ENCODE results near the gene SNX20. TPM values are rescaled to one million over a fixed set of nuclear protein-coding genes. Genes with fewer than 3 reads are reported as not detected.

SNX20 gene
- total RNA-seq, 1 experiment from 2014 or later = not detected

GRCh38 chr16:50665128-50665878 lies 15.8 kb downstream of the SNX20 start:
- peak overlapping the region; percentile 92 for H2AFZ ChIP-seq (ENCODE audit: low read length)
- no peak overlapping the region for H2BK120ac ChIP-seq (ENCODE audit: low read depth, low read length, poor library complexity, severe bottlenecking)
- Mint-ChIP-seq H3K27ac (no peak overlapping the region), H3K4me3 (peak overlapping the region; percentile 61 to 73), H3K36me3 (ENCODE audit: insufficient read depth in 1 of 3, low read depth in 3 of 3) (peaks cover 0 to 2% (median 0%) of the 10 kb centered on the region in 3 experiments; a peak in 2 of 7 replicates), H3K4me1 (peaks cover 7 to 20% of the 10 kb centered on the region in 2 experiments; a peak in 3 of 4 replicates), H3K9me3 (peaks cover 0 to 5% of the 10 kb centered on the region in 2 experiments; a peak in 3 of 5 replicates), H3K27me3 (ENCODE audit: low read depth) (peaks cover 10% of the 10 kb centered on the region)
- peaks cover 7% of the 10 kb centered on the region for H3K23me2 ChIP-seq (ENCODE audit: insufficient read length, low read depth, low read length, poor library complexity, severe bottlenecking)
- H3K18ac ChIP-seq (ENCODE audit: insufficient read length, low read depth, low read length) = peak overlapping the region; percentile 75
- no peak overlapping the region for H3K9ac ChIP-seq (ENCODE audit: extremely low read depth, insufficient read length, low read length)
- peak overlapping the region; percentile 81; the same call in 1 of the 2 replicates for H3K14ac ChIP-seq (ENCODE audit: insufficient read depth, low read length)
- no peaks in the 10 kb centered on the region for H3K79me1 ChIP-seq (ENCODE audit: insufficient read depth, low read depth, low read length, poor library complexity, severe bottlenecking)
- H3K4ac ChIP-seq (ENCODE audit: low read depth, low read length) = no peak overlapping the region
- H4K91ac ChIP-seq (ENCODE audit: insufficient read length, low read depth, low read length) = no peak overlapping the region
- WGBS (ENCODE audit: extremely low coverage, insufficient read length, low lambda C conversion rate) = no CpG with 5 or more reads among the region's 40 CpGs
- H3K23ac ChIP-seq (ENCODE audit: insufficient read length, low read depth, low read length) = no peak overlapping the region
- H3K27me3 ChIP-seq (ENCODE audit: insufficient read depth, low read length) = no peaks in the 10 kb centered on the region
- peak overlapping the region; percentile 60 for H3K4me2 ChIP-seq (ENCODE audit: insufficient read depth, insufficient read length, low read length)
- H4K5ac ChIP-seq (ENCODE audit: insufficient read length, low read depth, low read length) = no peak overlapping the region
- no peak overlapping the region for H2AK5ac ChIP-seq (ENCODE audit: insufficient read length, low read length)
- no peak overlapping the region for H2BK20ac ChIP-seq (ENCODE audit: low read depth, low read length, poor library complexity, severe bottlenecking)
- no peaks in the 10 kb centered on the region for H3K79me2 ChIP-seq (ENCODE audit: insufficient read depth, low read length)
- H4K8ac ChIP-seq (replicated peaks; ENCODE audit: insufficient read length, low read depth, low read length) = no peak overlapping the region
- DNase-seq = peak; percentile 83
- peak; percentile 93 for TF ChIP-seq CTCF (conservative IDR thresholded peaks at IDR 0.05)
- no peaks in the 10 kb centered on the region for H4K20me1 ChIP-seq (ENCODE audit: control insufficient read depth, insufficient read depth, insufficient read length)
- no peak overlapping the region for H2BK5ac ChIP-seq (ENCODE audit: insufficient read length, low read length)
- no peak overlapping the region for H3T11ph ChIP-seq (ENCODE audit: low read length)
- no peak overlapping the region for H2BK15ac ChIP-seq (ENCODE audit: low read depth, low read length)
- no peaks in the 10 kb centered on the region for H3K9me3 ChIP-seq (ENCODE audit: control insufficient read depth, low read depth, low read length)
- no peak overlapping the region for H3K27ac ChIP-seq (ENCODE audit: insufficient read length, low read depth, low read length)
- H3K4me1 ChIP-seq (ENCODE audit: insufficient read depth, low read length) = no peaks in the 10 kb centered on the region
- H3K56ac ChIP-seq (ENCODE audit: insufficient read length, low read depth, low read length) = no peak overlapping the region
- no peak overlapping the region for H2BK12ac ChIP-seq (ENCODE audit: insufficient read length, low read depth, low read length)

Measured in H9 (cell line).